GM19240 (cell line): ENCODE data around the gene OLFML3.
"Not testable (repeated sequence)": the region's sequence is repeated elsewhere in the genome, so short reads cannot be mapped to it uniquely, and the experiment has no call there.

Experiments
- DNase-seq: peaks from one replicate; pipeline ENCODE4 v3.0.0; 2011; ENCODE audit warnings: low spot score; ENCODE audit not compliant: insufficient read length

Gene OLFML3

GRCh38 chr1:113948151-113948550, 31.1 kb upstream of the OLFML3 start:
- DNase-seq: not testable (repeated sequence)

- DNase-seq: no peak
These were observed 30.3 kb upstream of the OLFML3 start for GRCh38 chr1:113949007-113949406.

- no peak for DNase-seq
These were observed 28.4 kb upstream of the OLFML3 start for GRCh38 chr1:113950908-113951307.

GRCh38 chr1:113951719-113952118, 27.6 kb upstream of the OLFML3 start:
- no peak for DNase-seq

- DNase-seq: no peak
These were observed 21.3 kb upstream of the OLFML3 start for GRCh38 chr1:113957984-113958383.

- DNase-seq: no peak
These were observed 20.6 kb upstream of the OLFML3 start for GRCh38 chr1:113958691-113959090.

GRCh38 chr1:113963281-113963906, 15.9 kb upstream of the OLFML3 start:
- no peak for DNase-seq

GRCh38 chr1:113965703-113966412, 13.4 kb upstream of the OLFML3 start:
- no peak for DNase-seq

- no peak for DNase-seq
These were observed 6.3 kb upstream of the OLFML3 start for GRCh38 chr1:113972954-113973353.

GRCh38 chr1:113975211-113975895, 3.9 kb upstream of the OLFML3 start:
- no peak for DNase-seq

GRCh38 chr1:113976609-113977278, 2.5 kb upstream of the OLFML3 start:
- DNase-seq: no peak

GRCh38 chr1:113977906-113978305, 1.4 kb upstream of the OLFML3 start:
- DNase-seq: no peak

GRCh38 chr1:113980110-113980509, 836 bp downstream of the OLFML3 start:
- DNase-seq: no peak

- no peak for DNase-seq
These were observed 3.0 kb downstream of the OLFML3 start for GRCh38 chr1:113981962-113982931.

- DNase-seq: no peak
These were observed 3.7 kb downstream of the OLFML3 start for GRCh38 chr1:113982949-113983348.

- DNase-seq: no peak
These were observed 4.1 kb downstream of the OLFML3 start for GRCh38 chr1:113983391-113983790.

- DNase-seq: no peak
These were observed 4.6 kb downstream of the OLFML3 start for GRCh38 chr1:113983826-113984225.

- no peak for DNase-seq
These were observed 5.4 kb downstream of the OLFML3 start for GRCh38 chr1:113984710-113985109.

- no peak for DNase-seq
These were observed 7.5 kb downstream of the OLFML3 start for GRCh38 chr1:113986802-113987201.

GRCh38 chr1:113987259-113987658, 8.0 kb downstream of the OLFML3 start:
- DNase-seq: no peak

- DNase-seq: no peak
These were observed 11.3 kb downstream of the OLFML3 start for GRCh38 chr1:113990530-113990929.
